Sigmoid colon (tissue), 4 donors: ENCODE data around the gene CCNL1.

Experiments
- EP300 ChIP-seq, 4 donors: sonication (generic); formaldehyde crosslinking; IDR thresholded peaks; one replicate each; pipeline ENCODE4 v1.6.1; 2017; ENCODE audit warnings: antibody characterized with exemption in 4 of 4
- POLR2A ChIP-seq, 2 donors: fragments of 450-650 bp; IDR thresholded peaks; one replicate each; pipeline ENCODE4 v1.6.1; 2016; ENCODE audit warnings: antibody characterized with exemption in 2 of 2, mild to moderate bottlenecking in 2 of 2, moderate library complexity in 2 of 2
- POLR2AphosphoS5 ChIP-seq, 4 donors: sonication (generic); formaldehyde crosslinking; IDR thresholded peaks; one replicate each; pipeline ENCODE4 v1.6.1; 2017; ENCODE audit warnings: antibody characterized with exemption in 4 of 4
- TF ChIP-seq, protein P1 (sequence below), 4 experiments: fragments of 450-650 bp in 3 of 4; fragments of 200-600 bp in 1 of 4; IDR thresholded peaks; one replicate each; pipeline ENCODE4 v1.5.1; 2016 to 2019; ENCODE audit warnings: antibody characterized with exemption in 4 of 4, mild to moderate bottlenecking in 3 of 4, moderate library complexity in 2 of 4

DNA sequence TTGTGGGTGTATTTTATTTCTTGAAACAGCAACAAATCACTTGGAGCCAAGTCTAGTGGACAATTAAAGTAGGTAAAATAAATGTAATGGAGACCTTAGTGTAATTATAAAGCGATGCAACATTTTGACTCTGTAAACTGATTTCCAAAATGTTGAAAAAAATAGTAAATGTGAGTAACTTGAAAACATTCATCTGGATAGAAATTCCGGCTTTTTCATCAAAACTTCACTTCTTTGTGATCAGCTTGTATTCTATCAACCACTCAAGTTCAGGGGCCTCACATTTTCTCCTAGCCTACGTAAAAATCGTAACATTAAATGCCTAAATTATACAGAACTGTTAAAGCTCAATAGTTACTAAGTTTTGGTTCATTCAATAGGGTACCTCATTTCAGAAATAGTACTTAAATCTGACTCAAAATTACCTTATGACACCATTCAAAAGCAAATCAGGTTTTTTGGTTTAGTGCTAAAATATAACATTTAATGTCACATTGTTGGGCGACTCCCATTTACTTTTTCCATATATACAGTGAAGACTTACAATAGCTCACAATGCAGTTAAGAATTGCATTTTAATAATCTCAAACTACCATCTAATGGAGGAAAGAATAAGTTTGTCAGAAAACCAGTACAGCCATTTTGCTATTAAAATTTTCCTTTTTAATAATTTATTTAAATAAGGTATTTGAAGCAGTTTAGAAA is 12.7 kb downstream of the CCNL1 start:
- TF ChIP-seq POLR2A (IDR thresholded peaks at IDR 0.05) (no peak), POLR2AphosphoS5 (IDR thresholded peaks at IDR 0.05) (no peak), EP300 (IDR thresholded peaks at IDR 0.05) (no peak)
- TF ChIP-seq, protein P1, sequence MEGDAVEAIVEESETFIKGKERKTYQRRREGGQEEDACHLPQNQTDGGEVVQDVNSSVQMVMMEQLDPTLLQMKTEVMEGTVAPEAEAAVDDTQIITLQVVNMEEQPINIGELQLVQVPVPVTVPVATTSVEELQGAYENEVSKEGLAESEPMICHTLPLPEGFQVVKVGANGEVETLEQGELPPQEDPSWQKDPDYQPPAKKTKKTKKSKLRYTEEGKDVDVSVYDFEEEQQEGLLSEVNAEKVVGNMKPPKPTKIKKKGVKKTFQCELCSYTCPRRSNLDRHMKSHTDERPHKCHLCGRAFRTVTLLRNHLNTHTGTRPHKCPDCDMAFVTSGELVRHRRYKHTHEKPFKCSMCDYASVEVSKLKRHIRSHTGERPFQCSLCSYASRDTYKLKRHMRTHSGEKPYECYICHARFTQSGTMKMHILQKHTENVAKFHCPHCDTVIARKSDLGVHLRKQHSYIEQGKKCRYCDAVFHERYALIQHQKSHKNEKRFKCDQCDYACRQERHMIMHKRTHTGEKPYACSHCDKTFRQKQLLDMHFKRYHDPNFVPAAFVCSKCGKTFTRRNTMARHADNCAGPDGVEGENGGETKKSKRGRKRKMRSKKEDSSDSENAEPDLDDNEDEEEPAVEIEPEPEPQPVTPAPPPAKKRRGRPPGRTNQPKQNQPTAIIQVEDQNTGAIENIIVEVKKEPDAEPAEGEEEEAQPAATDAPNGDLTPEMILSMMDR (IDR thresholded peaks at IDR 0.05), result no peak
